Upper lobe of left lung (tissue), 4 donors: ENCODE measurements around the gene ARX.

Experiments
- CTCF ChIP-seq, 6 experiments: fragments of 450-650 bp in 4 of 6; fragments of 200-600 bp in 2 of 6; sonication (generic) in 2 of 6; IDR thresholded peaks; one replicate each; pipeline ENCODE4 v1.5.1; 2016 to 2019; ENCODE audit warnings: antibody characterized with exemption in 6 of 6
- EP300 ChIP-seq, 4 donors: sonication (generic); formaldehyde crosslinking; IDR thresholded peaks; one replicate each; pipeline ENCODE4 v1.5.1; 2017; ENCODE audit warnings: antibody characterized with exemption in 4 of 4, control low read depth in 2 of 4
- POLR2A ChIP-seq, 4 donors: fragments of 450-650 bp; IDR thresholded peaks; one replicate each; pipeline ENCODE4 v1.5.1; 2016 to 2017; ENCODE audit warnings: antibody characterized with exemption in 4 of 4, mild to moderate bottlenecking in 2 of 4

GRCh38 chrX:24956828-24957227 is 58.9 kb downstream of the ARX start:
- TF ChIP-seq CTCF (IDR thresholded peaks at IDR 0.05) (no peak), POLR2A (IDR thresholded peaks at IDR 0.05) (no peak), EP300 (IDR thresholded peaks at IDR 0.05) (no peak)
